Small intestine (tissue), 7 donors: Measurements from ENCODE around the gene HUS1. TPM values are rescaled to one million over a fixed set of nuclear protein-coding genes. Genes with fewer than 3 reads are reported as not detected.
A peak's percentile ranks its signal among the peaks of the same experiment; 100 is the strongest.
"Not testable (repeated sequence)": the region's sequence is repeated elsewhere in the genome, so short reads cannot be mapped to it uniquely, and the experiment has no call there.

Experiments
- DNase-seq, 2 donors: peaks; one replicate each; pipeline versions ENCODE4 v3.0.0 to v3.0.0-alpha.2; 2013
- FAIRE-seq: peaks from 2 replicates; lab custom pipeline; 2012; peaks lifted over from hg19 to GRCh38; lab: Jason Lieb, UNC
- H3K27ac ChIP-seq, 3 donors: one replicate each; pipeline ENCODE4 v1.5.1; 2013; ENCODE audit warnings: low read length in 2 of 3, mild to moderate bottlenecking in 2 of 3, control low read depth in 1 of 3, inconsistent platforms in 1 of 3, low read depth in 1 of 3, moderate library complexity in 1 of 3
- H3K27me3 ChIP-seq, 3 donors: one replicate each; pipeline ENCODE4 v1.6.1; 2013; ENCODE audit warnings: low read length in 3 of 3, inconsistent platforms in 1 of 3; ENCODE audit not compliant: control insufficient read depth in 3 of 3, insufficient read depth in 3 of 3
- H3K36me3 ChIP-seq, 3 donors: one replicate each; pipeline ENCODE4 v1.6.1; 2013; ENCODE audit warnings: low read length in 3 of 3, inconsistent platforms in 1 of 3, low read depth in 1 of 3, mild to moderate bottlenecking in 1 of 3, moderate library complexity in 1 of 3; ENCODE audit not compliant: control insufficient read depth in 3 of 3, insufficient read depth in 2 of 3
- H3K4me1 ChIP-seq, 3 donors: one replicate each; pipeline ENCODE4 v1.6.1; 2013; ENCODE audit warnings: low read length in 2 of 3, inconsistent platforms in 1 of 3, low read depth in 1 of 3, mild to moderate bottlenecking in 1 of 3, moderate library complexity in 1 of 3; ENCODE audit not compliant: control insufficient read depth in 3 of 3, insufficient read depth in 2 of 3
- H3K4me3 ChIP-seq, 3 donors: one replicate each; pipeline ENCODE4 v1.5.1; 2013; ENCODE audit warnings: low read length in 3 of 3, control low read depth in 1 of 3, inconsistent platforms in 1 of 3, low read depth in 1 of 3, mild to moderate bottlenecking in 1 of 3, moderate library complexity in 1 of 3
- H3K9me3 ChIP-seq, 2 donors: one replicate each; pipeline ENCODE4 v1.6.1; 2013; ENCODE audit warnings: low read depth in 1 of 2, low read length in 1 of 2; ENCODE audit not compliant: control insufficient read depth in 2 of 2, insufficient read depth in 1 of 2
- WGBS, 3 donors: extraction: QIAGEN DNeasy Blood & Tissue Kit; methylation state at CpG; one replicate each; pipeline ENCODE4 v1.1.7; 2013; 5-methylcytosine and 5-hydroxymethylcytosine counted together
- polyA plus RNA-seq, 4 donors: library from polyadenylated mRNA; stranded (reverse) in 3 of 4; unstranded in 1 of 4; fragments of 200-250 nt in 3 of 4; fragments of 120-200 nt in 1 of 4; gene quantifications; one replicate each; pipeline versions ENCODE4 v1.2.1 to v1.2.3, GENCODE V29; 2013
- donor health status: healthy with polysubstance abuse.
- donor health status: control.
- donor health status: control.
- donor health status: Bipolar disorder and iron deficiency.
- donor health status: healthy.

The HUS1 gene
- polyA plus RNA-seq, 4 donors = 9.5 to 21.0 (median 11.9) TPM

DNA sequence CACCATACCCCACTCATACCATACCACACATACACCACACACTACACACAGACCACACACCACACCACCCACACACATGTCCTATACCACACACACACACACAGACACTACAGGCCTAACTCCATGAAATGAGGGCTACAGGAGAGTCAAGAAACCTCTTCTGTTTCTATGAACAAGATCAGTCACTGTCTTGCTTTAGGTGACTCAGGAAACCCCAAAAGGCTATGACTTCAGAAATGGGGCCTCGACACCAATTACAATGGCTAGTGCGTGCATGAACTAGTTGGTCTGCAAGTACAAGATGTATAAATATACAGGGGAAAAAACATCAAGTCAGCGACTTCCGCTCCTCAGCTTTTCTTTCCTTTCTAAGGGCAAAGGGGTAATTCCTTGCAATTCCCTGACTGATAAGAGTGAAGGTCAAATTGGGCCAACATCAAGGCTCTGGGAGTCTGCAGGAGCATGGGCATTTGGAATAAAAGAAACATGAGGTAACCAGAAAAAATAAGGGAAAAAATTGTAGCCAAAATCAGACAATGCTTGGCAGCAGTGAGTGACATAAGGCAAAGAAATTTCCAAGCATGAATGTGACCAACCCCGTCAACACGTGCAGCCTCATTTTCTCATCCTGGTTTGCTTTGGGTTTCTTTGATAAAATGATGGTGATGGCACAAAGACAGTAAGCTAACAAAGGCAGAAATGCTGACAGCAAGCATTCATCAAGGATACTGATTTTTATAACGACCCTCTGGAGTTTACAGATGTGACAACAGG, 32.6 kb downstream of the HUS1 start:
- Histone ChIP-seq H3K4me1 (peaks cover 0 to 10% (median 0%) of the 10 kb centered on the region in 3 donors), H3K4me3 (no peak overlapping the region), H3K27ac (peak overlapping the region in 1 of 3 donors; percentile 47), H3K36me3 (no peaks in the 10 kb centered on the region), H3K27me3 (no peaks in the 10 kb centered on the region), H3K9me3 (no peaks in the 10 kb centered on the region)
- WGBS, 3 donors = 76 to 83% (median 81%) methylated on average over 7 of the region's 7 CpGs
- DNase-seq (peak in 1 of 2 donors; percentile 60), FAIRE-seq (no peak)

- H3K36me3 ChIP-seq = no peaks in the 10 kb centered on the region
- 49 to 50% (median 49%) methylated on average over 8 of the region's 8 CpGs for WGBS, 3 donors
- no peak overlapping the region for H3K4me3 ChIP-seq
- H3K27ac ChIP-seq = no peak overlapping the region
- H3K27me3 ChIP-seq = no peaks in the 10 kb centered on the region
- FAIRE-seq = no peak
- DNase-seq = peak; percentile 70 to 77
- H3K9me3 ChIP-seq = no peaks in the 10 kb centered on the region
- H3K4me1 ChIP-seq = peaks cover 0 to 14% (median 1%) of the 10 kb centered on the region in 3 donors
Measured at GRCh38 chr7:47945261-47946015, 34.0 kb downstream of the HUS1 start.

GRCh38 chr7:47944536-47945260, 34.7 kb downstream of the HUS1 start:
- Histone ChIP-seq H3K9me3 (no peaks in the 10 kb centered on the region), H3K27ac (no peak overlapping the region), H3K4me3 (no peak overlapping the region), H3K4me1 (peaks cover 1 to 21% (median 2%) of the 10 kb centered on the region in 3 donors), H3K27me3 (no peaks in the 10 kb centered on the region), H3K36me3 (no peaks in the 10 kb centered on the region)
- no peak for FAIRE-seq
- DNase-seq = no peak
- WGBS, 3 donors = 73 to 79% (median 75%) methylated on average over 12 of the region's 12 CpGs

DNA sequence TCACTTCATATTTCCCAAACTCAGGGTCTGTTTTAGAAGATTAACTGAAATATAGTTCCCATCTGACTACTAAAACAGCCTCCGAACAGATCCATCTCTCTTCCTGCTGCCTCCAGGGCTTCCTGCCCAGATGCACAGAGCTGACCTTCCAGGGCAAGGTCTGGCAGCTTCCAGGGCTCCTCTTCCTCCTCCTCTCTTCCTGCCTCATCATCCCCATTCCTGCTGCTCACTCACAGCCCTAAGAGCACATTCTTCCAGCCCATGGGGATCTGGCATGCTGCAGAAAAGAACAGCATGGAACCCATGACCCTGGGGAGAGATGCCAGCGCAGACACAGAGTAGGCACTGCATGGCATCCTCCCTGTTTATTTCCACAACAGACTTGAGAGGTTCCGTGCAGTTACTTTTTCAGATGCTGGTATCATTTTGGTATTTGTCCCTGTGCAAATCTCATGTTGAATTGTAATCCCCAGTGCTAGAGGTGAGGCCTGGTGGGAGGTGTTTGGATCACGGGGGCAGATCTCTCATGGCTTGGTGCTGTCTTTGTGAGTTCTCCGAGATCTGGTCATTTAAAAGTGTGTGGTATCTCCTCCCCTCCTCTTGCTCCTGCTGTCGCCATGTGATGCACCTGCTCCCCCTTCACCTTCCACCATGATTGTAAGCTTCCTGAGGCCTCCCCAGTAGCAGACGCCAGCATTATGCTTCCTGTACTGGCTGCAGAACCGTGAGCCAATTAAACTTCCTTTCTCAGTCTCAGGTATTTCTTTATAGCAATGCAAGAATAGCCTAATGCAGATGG, 35.5 kb downstream of the HUS1 start:
- H3K4me3 ChIP-seq = no peak overlapping the region
- 89 to 92% (median 90%) methylated on average over 8 of the region's 8 CpGs for WGBS, 3 donors
- DNase-seq = no peak
- no peaks in the 10 kb centered on the region for H3K27me3 ChIP-seq
- H3K27ac ChIP-seq = no peak overlapping the region
- H3K9me3 ChIP-seq = no peaks in the 10 kb centered on the region
- no peaks in the 10 kb centered on the region for H3K36me3 ChIP-seq
- no peak for FAIRE-seq
- peaks cover 2 to 27% (median 2%) of the 10 kb centered on the region in 3 donors for H3K4me1 ChIP-seq

GRCh38 chr7:47942651-47943050, 36.8 kb downstream of the HUS1 start:
- not testable (repeated sequence) for H3K9me3 ChIP-seq, H3K4me3 ChIP-seq, H3K27ac ChIP-seq, DNase-seq, H3K27me3 ChIP-seq, FAIRE-seq, H3K36me3 ChIP-seq
- WGBS, 3 donors = 81 to 95% (median 84%) methylated on average over 10 of the region's 10 CpGs
- H3K4me1 ChIP-seq = peaks cover 2 to 27% (median 2%) of the 10 kb centered on the region in 3 donors

DNA sequence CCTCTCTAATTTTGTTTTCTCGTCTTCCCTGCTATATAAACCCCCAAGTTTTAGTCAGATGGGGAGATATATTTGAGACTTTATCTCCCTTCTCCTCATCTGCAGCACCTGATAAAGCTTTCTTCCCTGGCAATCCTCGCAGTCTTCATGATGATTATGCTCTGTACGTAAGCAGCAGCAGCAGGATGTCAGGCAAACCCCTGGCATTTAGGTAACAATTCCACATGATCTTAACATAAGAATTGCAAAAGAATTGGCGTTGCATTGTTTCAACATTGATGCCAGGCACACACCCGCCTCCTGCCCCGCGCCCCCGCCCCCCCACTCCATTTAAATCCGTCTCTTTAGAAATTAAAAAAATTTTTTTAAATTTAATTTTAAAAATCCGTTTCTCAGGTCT, 37.3 kb downstream of the HUS1 start:
- H3K27ac ChIP-seq = peak overlapping the region in 1 of 3 donors; percentile 36
- WGBS, 3 donors = 87 to 90% (median 89%) methylated on average over 10 of the region's 10 CpGs
- no peak for FAIRE-seq

DNA sequence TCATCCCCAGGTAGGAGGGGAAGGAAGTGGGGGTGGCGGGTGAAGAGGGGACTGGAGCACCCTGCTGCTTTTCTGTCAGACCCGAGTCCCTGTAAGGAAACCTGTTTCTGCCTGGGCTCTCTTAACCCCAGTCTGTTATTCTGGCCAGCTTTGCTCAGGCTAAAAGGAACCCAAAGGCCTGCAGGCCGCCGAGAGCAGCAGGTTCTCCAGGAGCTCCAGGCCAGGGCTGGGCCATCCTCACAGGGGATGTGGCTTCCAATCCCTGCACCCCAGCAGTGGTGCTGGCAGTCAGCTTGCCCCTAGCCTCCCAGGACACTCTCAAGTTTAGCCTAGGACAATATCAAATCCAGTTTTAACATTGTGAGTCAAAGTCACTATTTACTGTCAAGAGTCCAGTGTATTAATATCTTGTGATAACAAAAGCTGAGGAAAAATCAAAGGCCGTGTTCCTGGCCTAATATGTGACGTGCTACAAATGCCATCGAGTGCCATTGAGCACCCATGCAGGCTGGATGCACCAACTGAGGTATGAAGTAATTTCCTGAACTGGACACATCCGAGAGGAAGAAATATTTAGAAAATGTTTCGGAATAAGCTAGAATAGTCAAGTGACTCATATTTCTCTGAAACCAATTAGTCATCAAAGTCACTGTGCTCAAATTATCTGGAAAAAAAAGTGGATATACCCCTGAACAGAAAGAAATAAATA, 38.1 kb downstream of the HUS1 start:
- 67 to 72% (median 68%) methylated on average over 9 of the region's 9 CpGs for WGBS, 3 donors
- no peaks in the 10 kb centered on the region for H3K27me3 ChIP-seq
- no peaks in the 10 kb centered on the region for H3K9me3 ChIP-seq
- peak overlapping the region in 2 of 3 donors; percentile 73 to 93 for H3K27ac ChIP-seq
- no peak for FAIRE-seq
- peak; percentile 14 to 28 for DNase-seq
- peaks cover 2 to 23% (median 2%) of the 10 kb centered on the region in 3 donors for H3K4me1 ChIP-seq
- H3K4me3 ChIP-seq = no peak overlapping the region
- no peaks in the 10 kb centered on the region for H3K36me3 ChIP-seq

More for the DNA sequence above, 37.3 kb downstream of the HUS1 start:
- Histone ChIP-seq H3K27me3 (no peaks in the 10 kb centered on the region), H3K9me3 (no peaks in the 10 kb centered on the region), H3K4me3 (no peak overlapping the region), H3K36me3 (no peaks in the 10 kb centered on the region), H3K4me1 (peaks cover 2 to 27% (median 2%) of the 10 kb centered on the region in 3 donors)
- DNase-seq = no peak
